NB4 (cell line): Measurements from ENCODE around the gene CHST11.

Source experiments
- CTCF ChIP-seq: IDR thresholded peaks from one replicate; pipeline ENCODE4 v1.5.1; 2012; ENCODE audit warnings: low read depth, low read length
- MAX ChIP-seq: IDR thresholded peaks from 2 replicates; pipeline ENCODE4 v1.6.1; 2011; ENCODE audit warnings: low read depth, low read length
- POLR2A ChIP-seq: IDR thresholded peaks from 2 replicates; pipeline ENCODE4 v1.6.1; 2011; ENCODE audit warnings: mild to moderate bottlenecking; ENCODE audit not compliant: insufficient read length; ENCODE audit errors: extremely low read depth

- no peak for TF ChIP-seq CTCF
- no peak for TF ChIP-seq POLR2A
- TF ChIP-seq MAX = no peak
Measured at GRCh38 chr12:104423809-104424208, 32.9 kb upstream of the CHST11 start.
